ENCODE measurements around the gene BRPF3.

Gene BRPF3

DNA sequence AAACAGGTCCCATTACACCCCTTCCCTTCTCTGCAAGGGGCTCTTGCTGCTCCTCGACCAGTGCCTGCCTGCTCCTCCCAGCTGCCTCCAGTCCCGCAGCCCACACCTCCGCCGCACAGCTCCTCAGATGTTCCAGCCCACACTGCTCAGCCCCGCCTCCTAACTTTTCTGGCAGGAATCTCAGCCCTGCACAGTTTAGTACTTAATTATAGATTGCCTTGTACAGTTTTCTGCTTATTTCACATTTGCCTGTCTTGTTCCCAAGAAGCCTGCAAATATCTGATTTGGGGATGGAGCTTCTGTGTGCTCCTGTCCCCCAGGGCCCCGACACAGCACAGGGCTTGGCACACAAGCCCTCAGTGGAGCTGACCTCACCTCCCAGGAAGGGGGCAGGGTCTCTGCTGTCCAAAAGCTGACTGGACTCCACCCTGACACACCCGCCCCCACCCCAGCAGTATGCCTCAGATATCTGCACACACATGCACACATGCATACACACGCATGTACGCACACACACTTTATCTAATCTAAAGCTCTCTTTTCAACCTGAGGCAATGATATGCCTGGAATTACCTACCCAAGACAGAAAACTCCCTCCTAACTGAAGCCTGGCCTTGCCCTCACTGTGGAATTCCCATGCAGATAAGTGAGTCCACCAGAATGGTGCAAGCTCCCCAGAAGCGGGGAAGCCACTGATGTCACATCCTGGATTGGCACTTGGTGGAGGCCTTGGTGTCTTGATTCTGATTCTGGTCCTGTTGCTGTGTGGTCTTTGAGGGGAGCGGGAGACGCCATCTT lies 72.1 kb downstream of the BRPF3 start:
- peak; percentile 34 for DNase-seq (ENCODE audit: low read depth, low spot score)

- DNase-seq (ENCODE audit: low read depth, low spot score): peak; percentile 37
These were observed 73.5 kb downstream of the BRPF3 start, which contains the start of gene PNPLA1 for GRCh38 chr6:36269834-36270705. Gene PNPLA1 (plus strand): TSS chr6:36270060. CDS start chr6:36270460, 400 bp downstream.

DNA sequence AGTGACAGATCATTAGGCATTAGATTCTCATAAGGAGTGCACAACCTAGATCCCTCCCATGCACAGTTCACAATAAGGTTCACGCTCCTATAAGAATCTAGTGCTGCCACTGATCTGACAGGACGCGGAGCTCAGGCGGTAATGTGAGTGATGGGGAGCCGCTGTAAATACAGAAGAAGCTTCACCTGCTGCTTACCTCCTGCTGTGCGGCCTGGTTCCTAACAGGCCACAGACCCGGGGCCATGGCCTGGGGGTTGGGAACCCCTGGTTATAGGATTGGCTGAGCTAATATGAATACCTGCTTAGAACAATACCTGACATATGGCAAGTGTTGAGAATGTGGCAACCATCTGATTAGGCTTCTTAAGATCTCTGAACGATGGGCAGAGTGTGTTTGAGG lies 75.7 kb downstream of the BRPF3 start:
- DNase-seq (ENCODE audit: low read depth, low spot score): peak; percentile 53

- no peak for DNase-seq (ENCODE audit: low read depth, low spot score)
These were observed 76.5 kb downstream of the BRPF3 start for GRCh38 chr6:36273067-36273466.

DNA sequence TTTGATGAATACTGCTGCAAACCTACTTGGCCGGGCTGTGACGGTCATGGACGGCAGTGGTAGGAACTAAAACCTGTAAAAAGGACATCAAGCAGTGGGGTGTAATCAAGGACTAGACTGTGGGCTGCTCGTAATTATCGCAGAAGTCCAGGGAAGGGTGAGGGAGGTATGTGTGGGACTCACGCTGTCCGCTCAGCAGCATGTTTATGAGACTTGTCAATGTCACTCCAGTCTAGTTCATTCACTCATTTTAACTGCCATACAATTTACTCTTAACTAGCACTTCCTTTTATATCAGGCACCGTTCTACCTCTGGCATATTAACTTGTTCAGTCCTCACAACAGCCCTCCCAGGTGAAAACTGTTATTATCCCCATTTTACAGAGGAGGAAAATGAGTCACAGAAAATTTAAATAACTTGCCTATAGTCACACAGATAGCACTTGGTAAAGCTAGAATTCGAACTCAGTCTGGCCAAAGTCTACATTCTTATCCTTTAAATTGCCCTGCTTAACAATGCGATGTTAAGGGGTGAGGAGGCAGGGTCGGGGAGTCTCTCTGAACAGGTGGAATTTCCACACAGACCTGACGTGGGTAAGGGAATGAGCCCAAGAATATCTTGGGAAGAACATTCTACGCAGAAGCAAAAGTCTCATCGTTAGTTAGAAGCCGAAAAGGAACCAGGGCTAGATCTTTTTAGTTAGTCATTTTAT lies 77.4 kb downstream of the BRPF3 start:
- DNase-seq (ENCODE audit: low read depth, low spot score): no peak

DNA sequence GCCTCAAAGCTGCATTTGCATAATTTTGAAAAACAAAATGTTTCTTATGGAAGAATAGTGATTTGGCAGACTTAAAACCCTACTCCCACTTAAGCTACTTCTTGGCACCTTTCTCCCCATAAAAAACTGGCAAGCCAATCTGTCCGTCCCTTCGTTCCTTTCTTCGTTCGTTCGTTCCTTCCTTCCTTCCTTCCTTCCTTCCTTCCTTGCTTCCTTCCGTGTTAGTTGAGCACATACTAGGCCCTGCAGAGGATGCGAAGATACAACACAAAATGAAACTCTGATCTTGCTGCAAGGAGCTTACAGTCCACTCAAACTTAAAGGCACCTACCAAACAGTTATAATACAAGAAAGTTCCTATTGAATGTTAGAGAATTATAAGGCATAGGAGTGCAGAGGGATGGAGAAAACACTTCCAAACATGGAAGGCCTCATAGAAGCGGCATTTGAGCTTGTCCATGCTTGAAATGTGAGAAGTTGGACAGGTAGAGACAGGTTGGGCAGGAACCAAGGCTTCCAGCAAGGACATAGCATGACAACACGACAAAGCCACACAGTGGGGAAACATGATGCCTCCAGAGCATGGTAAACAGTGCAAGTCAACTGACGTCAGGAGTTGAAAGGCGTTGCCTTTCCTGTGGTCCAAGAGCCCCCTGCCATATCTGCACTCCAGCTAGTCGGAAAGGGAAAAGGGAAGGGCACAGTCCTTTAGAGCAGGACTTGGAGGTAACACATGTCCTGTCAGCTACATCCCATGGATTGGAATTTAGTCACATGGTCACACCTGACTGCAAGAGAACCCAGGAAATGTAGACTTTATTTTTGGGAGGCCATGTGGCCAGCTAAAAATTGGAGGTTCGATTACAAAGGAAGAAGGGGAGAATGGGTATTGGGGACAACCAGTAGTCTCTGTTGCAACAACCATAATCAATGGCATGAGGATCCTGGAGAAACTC lies 80.3 kb downstream of the BRPF3 start:
- DNase-seq (ENCODE audit: low read depth, low spot score): no peak

DNA sequence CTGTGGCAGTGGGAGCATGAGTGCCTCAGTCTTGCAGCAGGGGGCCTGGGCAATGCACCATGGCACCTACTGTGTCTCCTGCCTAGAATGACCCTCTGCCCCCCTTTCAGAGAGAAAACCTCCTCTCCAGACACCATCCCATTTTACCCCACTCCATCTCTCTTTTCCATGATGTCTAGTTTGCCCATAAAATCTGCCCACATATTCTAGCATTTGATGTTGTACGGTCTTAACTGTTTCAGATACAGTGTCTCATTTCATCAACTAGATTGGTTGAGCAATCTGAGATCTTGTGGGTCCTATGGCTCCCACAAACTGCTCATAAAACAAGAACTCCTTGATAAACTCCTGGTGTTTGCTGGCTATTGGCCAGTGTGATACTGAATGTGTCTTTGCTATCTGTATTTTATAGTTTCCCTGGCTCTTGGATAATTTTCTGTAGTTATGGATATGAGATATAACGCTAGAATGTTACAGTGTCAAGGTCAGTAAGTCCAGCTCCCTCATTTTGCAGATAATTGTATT lies 81.5 kb downstream of the BRPF3 start:
- no peak for DNase-seq (ENCODE audit: low read depth, low spot score)

- no peak for DNase-seq (ENCODE audit: low read depth, low spot score)
These were observed 83.9 kb downstream of the BRPF3 start for GRCh38 chr6:36280467-36280866.

GRCh38 chr6:36280983-36281382 lies 84.4 kb downstream of the BRPF3 start:
- no peak for DNase-seq (ENCODE audit: low read depth, low spot score)

Measured in ELF-1 (cell line).